ENCODE data around the gene CNTN5. TPM values are rescaled to one million over a fixed set of nuclear protein-coding genes. Genes with fewer than 3 reads are reported as not detected.

CNTN5 gene
- polyA plus RNA-seq, 1 donor from 2014 or later, result 1.1 TPM

GRCh38 chr11:99494065-99494464 lies 473.3 kb downstream of the CNTN5 start:
- no peak overlapping the region for H2AFZ ChIP-seq (ENCODE audit: low read depth, low read length)
- no peaks in the 10 kb centered on the region for H3K36me3 ChIP-seq (ENCODE audit: insufficient read depth, low read length)
- no peak overlapping the region for H3K9ac ChIP-seq (ENCODE audit: low read length)
- no peaks in the 10 kb centered on the region for H3F3A ChIP-seq (ENCODE audit: insufficient read depth, low read length, poor library complexity, severe bottlenecking)
- H3K27me3 ChIP-seq (ENCODE audit: insufficient read depth, low read depth, low read length), result no peaks in the 10 kb centered on the region
- no peaks in the 10 kb centered on the region for H3K9me3 ChIP-seq (ENCODE audit: low read length)
- H3K9me2 ChIP-seq (ENCODE audit: insufficient read depth, low read length), result no peaks in the 10 kb centered on the region
- H3K27ac ChIP-seq (ENCODE audit: low read length), result no peak overlapping the region
- no peak overlapping the region for H3K4me2 ChIP-seq (ENCODE audit: low read length)
- no peaks in the 10 kb centered on the region for H4K20me1 ChIP-seq (ENCODE audit: insufficient read depth)
- no peaks in the 10 kb centered on the region for H3K79me2 ChIP-seq (replicated peaks; ENCODE audit: insufficient read depth, low read length)
- H3K4me3 ChIP-seq (ENCODE audit: low read length), result no peak overlapping the region
- TF ChIP-seq TAF1 (IDR thresholded peaks at IDR 0.05; ENCODE audit: low read depth) (no peak), RAD21 (conservative IDR thresholded peaks at IDR 0.05) (no peak), SMC3 (conservative IDR thresholded peaks at IDR 0.05; ENCODE audit: poor library complexity) (no peak), MXI1 (conservative IDR thresholded peaks at IDR 0.05; ENCODE audit: poor library complexity, severe bottlenecking) (no peak), POLR2AphosphoS5 (IDR thresholded peaks at IDR 0.05) (no peak), EZH2 (IDR thresholded peaks at IDR 0.05; ENCODE audit: borderline replicate concordance, insufficient read depth, low read length, poor library complexity, severe bottlenecking) (no peak), EP300 (conservative IDR thresholded peaks at IDR 0.05; ENCODE audit: poor library complexity, severe bottlenecking) (no peak)
- TF ChIP-seq, protein P1, sequence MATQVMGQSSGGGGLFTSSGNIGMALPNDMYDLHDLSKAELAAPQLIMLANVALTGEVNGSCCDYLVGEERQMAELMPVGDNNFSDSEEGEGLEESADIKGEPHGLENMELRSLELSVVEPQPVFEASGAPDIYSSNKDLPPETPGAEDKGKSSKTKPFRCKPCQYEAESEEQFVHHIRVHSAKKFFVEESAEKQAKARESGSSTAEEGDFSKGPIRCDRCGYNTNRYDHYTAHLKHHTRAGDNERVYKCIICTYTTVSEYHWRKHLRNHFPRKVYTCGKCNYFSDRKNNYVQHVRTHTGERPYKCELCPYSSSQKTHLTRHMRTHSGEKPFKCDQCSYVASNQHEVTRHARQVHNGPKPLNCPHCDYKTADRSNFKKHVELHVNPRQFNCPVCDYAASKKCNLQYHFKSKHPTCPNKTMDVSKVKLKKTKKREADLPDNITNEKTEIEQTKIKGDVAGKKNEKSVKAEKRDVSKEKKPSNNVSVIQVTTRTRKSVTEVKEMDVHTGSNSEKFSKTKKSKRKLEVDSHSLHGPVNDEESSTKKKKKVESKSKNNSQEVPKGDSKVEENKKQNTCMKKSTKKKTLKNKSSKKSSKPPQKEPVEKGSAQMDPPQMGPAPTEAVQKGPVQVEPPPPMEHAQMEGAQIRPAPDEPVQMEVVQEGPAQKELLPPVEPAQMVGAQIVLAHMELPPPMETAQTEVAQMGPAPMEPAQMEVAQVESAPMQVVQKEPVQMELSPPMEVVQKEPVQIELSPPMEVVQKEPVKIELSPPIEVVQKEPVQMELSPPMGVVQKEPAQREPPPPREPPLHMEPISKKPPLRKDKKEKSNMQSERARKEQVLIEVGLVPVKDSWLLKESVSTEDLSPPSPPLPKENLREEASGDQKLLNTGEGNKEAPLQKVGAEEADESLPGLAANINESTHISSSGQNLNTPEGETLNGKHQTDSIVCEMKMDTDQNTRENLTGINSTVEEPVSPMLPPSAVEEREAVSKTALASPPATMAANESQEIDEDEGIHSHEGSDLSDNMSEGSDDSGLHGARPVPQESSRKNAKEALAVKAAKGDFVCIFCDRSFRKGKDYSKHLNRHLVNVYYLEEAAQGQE (IDR thresholded peaks at IDR 0.05; ENCODE audit: borderline replicate concordance), result no peak
- TF ChIP-seq, protein P2, sequence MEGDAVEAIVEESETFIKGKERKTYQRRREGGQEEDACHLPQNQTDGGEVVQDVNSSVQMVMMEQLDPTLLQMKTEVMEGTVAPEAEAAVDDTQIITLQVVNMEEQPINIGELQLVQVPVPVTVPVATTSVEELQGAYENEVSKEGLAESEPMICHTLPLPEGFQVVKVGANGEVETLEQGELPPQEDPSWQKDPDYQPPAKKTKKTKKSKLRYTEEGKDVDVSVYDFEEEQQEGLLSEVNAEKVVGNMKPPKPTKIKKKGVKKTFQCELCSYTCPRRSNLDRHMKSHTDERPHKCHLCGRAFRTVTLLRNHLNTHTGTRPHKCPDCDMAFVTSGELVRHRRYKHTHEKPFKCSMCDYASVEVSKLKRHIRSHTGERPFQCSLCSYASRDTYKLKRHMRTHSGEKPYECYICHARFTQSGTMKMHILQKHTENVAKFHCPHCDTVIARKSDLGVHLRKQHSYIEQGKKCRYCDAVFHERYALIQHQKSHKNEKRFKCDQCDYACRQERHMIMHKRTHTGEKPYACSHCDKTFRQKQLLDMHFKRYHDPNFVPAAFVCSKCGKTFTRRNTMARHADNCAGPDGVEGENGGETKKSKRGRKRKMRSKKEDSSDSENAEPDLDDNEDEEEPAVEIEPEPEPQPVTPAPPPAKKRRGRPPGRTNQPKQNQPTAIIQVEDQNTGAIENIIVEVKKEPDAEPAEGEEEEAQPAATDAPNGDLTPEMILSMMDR (IDR thresholded peaks at IDR 0.05; ENCODE audit: poor library complexity, severe bottlenecking), result no peak

DNA sequence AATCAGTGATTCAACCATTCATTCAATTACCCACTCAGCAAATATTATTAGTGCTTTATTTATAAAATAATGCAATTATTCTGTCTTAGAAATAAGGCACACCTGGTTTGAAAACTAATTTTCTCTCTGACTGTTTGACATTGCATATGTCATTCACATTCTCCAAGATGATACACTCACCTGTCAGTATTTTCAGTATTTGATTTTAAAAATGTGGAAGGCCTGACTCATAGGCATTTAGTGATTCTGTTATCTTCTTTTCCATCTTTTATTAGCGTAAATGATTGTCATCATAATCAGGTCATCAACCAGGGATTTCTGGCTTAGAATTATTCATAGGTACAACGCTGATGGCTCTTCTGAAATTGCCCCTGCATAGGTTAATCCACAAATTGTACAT lies 480.9 kb downstream of the CNTN5 start:
- no peak overlapping the region for H3K4me3 ChIP-seq (ENCODE audit: low read length)
- no peaks in the 10 kb centered on the region for H3K9me2 ChIP-seq (ENCODE audit: insufficient read depth, low read length)
- H3K79me2 ChIP-seq (replicated peaks; ENCODE audit: insufficient read depth, low read length), result no peaks in the 10 kb centered on the region
- no peak overlapping the region for H3K4me2 ChIP-seq (ENCODE audit: low read length)
- TF ChIP-seq, protein P1 (IDR thresholded peaks at IDR 0.05; ENCODE audit: borderline replicate concordance), result no peak
- TF ChIP-seq EP300 (conservative IDR thresholded peaks at IDR 0.05; ENCODE audit: poor library complexity, severe bottlenecking), result peak; percentile 84
- peak; percentile 61 for TF ChIP-seq POLR2AphosphoS5 (IDR thresholded peaks at IDR 0.05)
- no peak for TF ChIP-seq TAF1 (IDR thresholded peaks at IDR 0.05; ENCODE audit: low read depth)
- no peak for TF ChIP-seq SMC3 (conservative IDR thresholded peaks at IDR 0.05; ENCODE audit: poor library complexity)
- TF ChIP-seq MXI1 (conservative IDR thresholded peaks at IDR 0.05; ENCODE audit: poor library complexity, severe bottlenecking), result no peak
- no peak for TF ChIP-seq RAD21 (conservative IDR thresholded peaks at IDR 0.05)
- TF ChIP-seq, protein P2 (IDR thresholded peaks at IDR 0.05; ENCODE audit: poor library complexity, severe bottlenecking), result no peak
- no peak for TF ChIP-seq EZH2 (IDR thresholded peaks at IDR 0.05; ENCODE audit: borderline replicate concordance, insufficient read depth, low read length, poor library complexity, severe bottlenecking)
- no peaks in the 10 kb centered on the region for H4K20me1 ChIP-seq (ENCODE audit: insufficient read depth)
- H3K9ac ChIP-seq (ENCODE audit: low read length), result no peak overlapping the region
- no peak overlapping the region for H2AFZ ChIP-seq (ENCODE audit: low read depth, low read length)
- H3K9me3 ChIP-seq (ENCODE audit: low read length), result no peaks in the 10 kb centered on the region
- H3K27ac ChIP-seq (ENCODE audit: low read length), result no peak overlapping the region
- no peaks in the 10 kb centered on the region for H3K27me3 ChIP-seq (ENCODE audit: insufficient read depth, low read depth, low read length)
- H3K36me3 ChIP-seq (ENCODE audit: insufficient read depth, low read length), result no peaks in the 10 kb centered on the region
- no peaks in the 10 kb centered on the region for H3F3A ChIP-seq (ENCODE audit: insufficient read depth, low read length, poor library complexity, severe bottlenecking)
